Bronchial epithelial cell (primary cell): ENCODE data around the gene SLC52A3. TPM values are rescaled to one million over a fixed set of nuclear protein-coding genes. Genes with fewer than 3 reads are reported as not detected.
A peak's percentile ranks its signal among the peaks of the same experiment; 100 is the strongest.
"Not testable (repeated sequence)": the region's sequence is repeated elsewhere in the genome, so short reads cannot be mapped to it uniquely, and the experiment has no call there.

Experiments used
- DNase-seq: peaks from one replicate; pipeline ENCODE4 v3.0.0-alpha.2; 2010; ENCODE audit warnings: low read depth
- FAIRE-seq: peaks from 2 replicates; lab custom pipeline; 2011; peaks lifted over from hg19 to GRCh38; lab: Jason Lieb, UNC
- H3K27me3 ChIP-seq: 2 replicates; pipeline ENCODE4 v1.5.1; 2011; ENCODE audit warnings: low read length; ENCODE audit not compliant: control insufficient read depth, insufficient read depth
- H3K36me3 ChIP-seq: 2 replicates; pipeline ENCODE4 v1.5.1; 2011; ENCODE audit warnings: low read length; ENCODE audit not compliant: control insufficient read depth, insufficient read depth
- H3K4me3 ChIP-seq: 2 replicates; pipeline ENCODE4 v1.5.1; 2011; ENCODE audit warnings: mild to moderate bottlenecking, low read depth, low read length, control low read depth
- total RNA-seq: library from RNA; depleted of rRNA; stranded (reverse); fragments of >200 nt; gene quantifications from 2 replicates; pipeline ENCODE4 v1.2.1, GENCODE V29; 2014
- TF ChIP-seq, protein P1 (sequence below): IDR thresholded peaks from 2 replicates; pipeline ENCODE4 v1.5.1; 2011; ENCODE audit warnings: mild to moderate bottlenecking, moderate library complexity, low read length, control low read depth, inconsistent platforms; ENCODE audit not compliant: insufficient read depth, severe bottlenecking

SLC52A3 gene
- total RNA-seq, 1 donor from 2014 or later = 0.53 TPM

DNA sequence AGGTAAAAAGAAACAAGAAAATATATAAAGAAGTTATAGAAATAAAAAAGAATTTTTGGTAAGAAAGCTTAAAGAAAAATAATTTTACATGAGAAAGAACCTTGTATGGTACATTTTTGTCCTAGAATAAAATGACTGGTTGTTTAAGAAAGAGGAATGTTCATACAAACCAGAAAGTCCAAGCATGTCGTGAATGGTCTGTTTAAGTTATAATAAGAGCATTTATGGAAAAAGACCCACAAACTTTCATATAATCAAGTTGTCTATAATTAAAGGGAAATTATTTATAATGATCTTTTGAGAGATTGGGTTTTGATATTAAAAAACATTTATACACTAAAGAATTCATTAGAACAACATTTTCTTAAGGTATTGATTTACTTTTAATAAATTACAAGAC lies 37.4 kb upstream of the SLC52A3 start:
- Histone ChIP-seq H3K4me3 (no peak overlapping the region), H3K27me3 (no peaks in the 10 kb centered on the region), H3K36me3 (no peaks in the 10 kb centered on the region)
- TF ChIP-seq, protein P1, sequence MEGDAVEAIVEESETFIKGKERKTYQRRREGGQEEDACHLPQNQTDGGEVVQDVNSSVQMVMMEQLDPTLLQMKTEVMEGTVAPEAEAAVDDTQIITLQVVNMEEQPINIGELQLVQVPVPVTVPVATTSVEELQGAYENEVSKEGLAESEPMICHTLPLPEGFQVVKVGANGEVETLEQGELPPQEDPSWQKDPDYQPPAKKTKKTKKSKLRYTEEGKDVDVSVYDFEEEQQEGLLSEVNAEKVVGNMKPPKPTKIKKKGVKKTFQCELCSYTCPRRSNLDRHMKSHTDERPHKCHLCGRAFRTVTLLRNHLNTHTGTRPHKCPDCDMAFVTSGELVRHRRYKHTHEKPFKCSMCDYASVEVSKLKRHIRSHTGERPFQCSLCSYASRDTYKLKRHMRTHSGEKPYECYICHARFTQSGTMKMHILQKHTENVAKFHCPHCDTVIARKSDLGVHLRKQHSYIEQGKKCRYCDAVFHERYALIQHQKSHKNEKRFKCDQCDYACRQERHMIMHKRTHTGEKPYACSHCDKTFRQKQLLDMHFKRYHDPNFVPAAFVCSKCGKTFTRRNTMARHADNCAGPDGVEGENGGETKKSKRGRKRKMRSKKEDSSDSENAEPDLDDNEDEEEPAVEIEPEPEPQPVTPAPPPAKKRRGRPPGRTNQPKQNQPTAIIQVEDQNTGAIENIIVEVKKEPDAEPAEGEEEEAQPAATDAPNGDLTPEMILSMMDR = no peak
- peak; percentile 9 for DNase-seq
- FAIRE-seq = no peak

DNA sequence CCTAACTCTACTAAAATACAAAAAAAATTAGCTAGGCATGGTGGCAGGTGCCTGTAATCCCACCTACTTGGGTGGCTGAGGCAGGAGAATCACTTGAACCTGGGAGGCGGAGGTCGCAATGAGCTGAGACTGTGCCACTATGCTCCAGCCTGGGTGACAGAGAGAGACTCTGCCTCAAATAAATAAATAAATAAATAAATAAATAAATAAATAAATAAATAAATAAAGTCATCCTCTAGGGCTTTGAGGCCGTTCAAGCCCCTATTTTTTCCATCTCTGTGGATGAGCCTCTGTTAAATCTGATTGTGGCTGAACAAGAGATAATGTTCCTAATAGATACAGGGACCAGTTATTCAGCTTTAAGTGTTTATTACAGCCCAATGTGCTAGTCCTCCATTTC lies 33.4 kb upstream of the SLC52A3 start:
- Histone ChIP-seq H3K4me3 (no peak overlapping the region), H3K36me3 (no peaks in the 10 kb centered on the region), H3K27me3 (no peaks in the 10 kb centered on the region)
- FAIRE-seq (no peak), DNase-seq (no peak)
- TF ChIP-seq, protein P1 = no peak

DNA sequence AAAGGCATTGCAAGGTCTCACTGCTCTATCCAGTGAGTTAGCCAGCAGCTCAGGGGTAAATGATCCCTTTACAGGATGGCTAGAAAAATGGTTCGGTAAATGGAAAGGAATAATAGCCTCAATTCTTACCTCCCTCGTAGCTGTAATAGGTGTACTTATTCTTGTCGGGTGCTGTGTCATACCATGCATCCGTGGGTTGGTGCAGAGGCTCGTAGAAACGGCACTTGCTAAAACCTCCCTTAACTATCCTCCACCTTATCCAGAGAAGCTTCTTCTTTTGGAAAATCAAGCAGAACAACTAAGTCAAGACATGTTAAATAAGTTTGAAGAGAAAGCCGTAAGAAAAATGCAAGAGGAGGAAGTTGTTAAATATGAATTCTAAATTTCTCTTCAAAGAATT lies 31.7 kb upstream of the SLC52A3 start:
- DNase-seq, H3K36me3 ChIP-seq, FAIRE-seq, H3K4me3 ChIP-seq, H3K27me3 ChIP-seq: not testable (repeated sequence)

DNA sequence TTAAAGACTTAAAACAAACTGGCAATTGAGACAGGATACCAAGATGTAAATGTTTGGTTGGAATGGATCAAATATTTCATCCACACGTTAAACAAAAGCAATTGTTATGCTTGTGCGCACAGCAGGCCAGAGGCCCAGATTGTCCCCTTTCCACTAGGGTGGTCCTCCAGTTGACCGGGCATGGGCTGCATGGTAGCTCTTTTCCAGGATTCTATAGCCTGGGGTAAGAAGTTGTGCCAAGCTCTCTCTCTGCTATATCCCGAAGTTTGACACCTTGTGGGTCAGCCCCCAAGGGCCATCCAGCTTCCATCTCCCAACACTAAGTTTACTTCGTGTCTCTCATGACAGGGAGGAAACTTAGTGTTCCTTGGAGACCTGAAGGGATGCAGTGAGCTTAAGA lies 30.4 kb upstream of the SLC52A3 start:
- FAIRE-seq, H3K36me3 ChIP-seq, DNase-seq, H3K27me3 ChIP-seq, H3K4me3 ChIP-seq: not testable (repeated sequence)

DNA sequence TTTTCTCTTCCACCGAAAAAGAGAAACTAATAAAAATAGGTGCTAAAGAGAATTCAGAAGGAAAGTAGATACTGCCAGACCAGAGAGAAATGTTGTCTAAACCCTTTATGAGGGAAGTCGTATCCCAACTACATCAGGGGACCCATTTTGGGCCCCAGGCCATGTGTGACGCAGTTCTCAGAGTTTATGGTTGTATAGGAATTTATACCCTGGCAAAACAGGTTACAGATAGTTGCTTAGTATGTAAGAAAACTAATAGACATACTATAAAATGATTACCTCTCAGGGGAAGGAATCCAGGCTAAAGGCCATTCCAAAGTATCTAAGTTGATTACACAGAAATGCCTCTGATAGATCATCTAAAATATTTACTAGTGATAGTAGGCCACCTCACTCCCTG lies 28.6 kb upstream of the SLC52A3 start:
- Histone ChIP-seq H3K27me3 (no peaks in the 10 kb centered on the region), H3K36me3 (no peaks in the 10 kb centered on the region), H3K4me3 (no peak overlapping the region)
- TF ChIP-seq, protein P1 = no peak
- FAIRE-seq = no peak
- no peak for DNase-seq

DNA sequence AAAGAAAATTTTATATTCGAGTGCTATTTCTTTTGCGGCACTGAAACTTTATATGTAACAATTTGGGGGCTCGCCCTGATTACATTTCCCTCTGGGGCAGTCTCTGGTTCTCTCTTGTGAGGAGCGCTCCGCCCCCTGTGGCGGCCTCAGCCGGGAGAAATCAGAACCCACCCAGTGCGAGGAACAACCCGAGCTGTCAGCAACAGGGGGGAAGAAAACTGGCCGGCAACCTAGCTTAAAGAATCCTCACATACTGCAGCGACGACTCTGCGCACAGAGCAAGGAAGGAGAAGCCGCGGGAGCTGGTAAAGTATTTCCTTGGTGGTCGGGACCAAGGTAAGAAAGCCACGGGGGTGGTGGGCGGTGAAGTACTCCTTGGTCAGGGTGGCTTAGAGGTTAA lies 23.9 kb upstream of the SLC52A3 start:
- TF ChIP-seq, protein P1 = no peak
- Histone ChIP-seq H3K4me3 (no peak overlapping the region), H3K27me3 (no peaks in the 10 kb centered on the region), H3K36me3 (no peaks in the 10 kb centered on the region)
- FAIRE-seq = no peak
- DNase-seq = no peak

DNA sequence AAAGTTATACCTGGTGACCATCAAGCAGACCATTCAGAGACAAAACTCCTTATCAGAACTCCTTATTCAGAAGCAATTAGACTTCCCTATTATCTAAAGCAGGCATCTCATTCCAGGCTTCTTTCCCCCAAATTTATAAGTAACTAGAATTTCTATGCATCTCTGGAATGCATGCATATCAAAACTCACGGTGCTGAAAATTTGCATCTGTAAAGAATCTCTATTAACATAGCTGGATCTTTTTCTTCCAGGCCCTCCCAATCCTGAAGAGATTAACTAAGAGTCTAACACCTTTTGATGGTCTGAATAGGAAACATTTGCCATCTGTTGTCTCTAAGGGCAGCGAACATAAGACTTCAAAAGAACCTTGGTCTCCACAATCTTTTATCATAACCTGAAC lies 22.8 kb upstream of the SLC52A3 start:
- DNase-seq = no peak
- FAIRE-seq = no peak
- H3K4me3 ChIP-seq = no peak overlapping the region
- H3K36me3 ChIP-seq = no peaks in the 10 kb centered on the region
- no peaks in the 10 kb centered on the region for H3K27me3 ChIP-seq
- TF ChIP-seq, protein P1 = no peak
